Limb (tissue), 2 donors: ENCODE data around the gene YLPM1.
"Not testable (repeated sequence)": the region's sequence is repeated elsewhere in the genome, so short reads cannot be mapped to it uniquely, and the experiment has no call there.

ENCODE experiments used
- DNase-seq, 2 donors: peaks; one replicate each; pipeline ENCODE4 v3.0.0-alpha.2; 2016; ENCODE audit errors: extremely low spot score in 2 of 2

Gene YLPM1

GRCh38 chr14:74762917-74763802 lies at the start of gene YLPM1:
Gene YLPM1, plus strand, starts transcription at chr14:74763316. Its CDS starts 174 bp downstream, at chr14:74763490.
- DNase-seq, result peak; percentile 93 to 98

GRCh38 chr14:74713395-74713735 lies 49.8 kb upstream of the YLPM1 start:
- DNase-seq, result no peak

- no peak for DNase-seq
These were observed 42.6 kb upstream of the YLPM1 start for GRCh38 chr14:74720526-74720925.

- DNase-seq, result no peak
These were observed 40.0 kb upstream of the YLPM1 start for GRCh38 chr14:74723134-74723533.

GRCh38 chr14:74732387-74732786 lies 30.7 kb upstream of the YLPM1 start:
- no peak for DNase-seq

GRCh38 chr14:74733221-74733620 lies 29.9 kb upstream of the YLPM1 start:
- no peak for DNase-seq

GRCh38 chr14:74735125-74735524 lies 28.0 kb upstream of the YLPM1 start:
- DNase-seq, result no peak

GRCh38 chr14:74737753-74738325 lies 25.3 kb upstream of the YLPM1 start:
- no peak for DNase-seq

- DNase-seq, result no peak
These were observed 23.7 kb upstream of the YLPM1 start for GRCh38 chr14:74739293-74740030.

GRCh38 chr14:74747237-74747636 lies 15.9 kb upstream of the YLPM1 start:
- no peak for DNase-seq

- DNase-seq, result no peak
These were observed 9.0 kb upstream of the YLPM1 start for GRCh38 chr14:74754157-74754556.

- no peak for DNase-seq
These were observed 8.2 kb upstream of the YLPM1 start for GRCh38 chr14:74754899-74755298.

GRCh38 chr14:74756326-74756725 lies 6.8 kb upstream of the YLPM1 start:
- DNase-seq, result no peak

- DNase-seq, result not testable (repeated sequence)
These were observed 4.6 kb upstream of the YLPM1 start for GRCh38 chr14:74758505-74758904.

- DNase-seq, result no peak
These were observed 851 bp downstream of the YLPM1 start for GRCh38 chr14:74763803-74764531.

- no peak for DNase-seq
These were observed 2.6 kb downstream of the YLPM1 start for GRCh38 chr14:74765721-74766120.

GRCh38 chr14:74771399-74771798 lies 8.3 kb downstream of the YLPM1 start:
- no peak for DNase-seq

- DNase-seq, result no peak
These were observed 21.5 kb downstream of the YLPM1 start for GRCh38 chr14:74784634-74785033.

- no peak for DNase-seq
These were observed 22.0 kb downstream of the YLPM1 start for GRCh38 chr14:74785056-74785613.

- DNase-seq, result no peak
These were observed 23.7 kb downstream of the YLPM1 start for GRCh38 chr14:74786796-74787315.
